HepG2 (cell line): ENCODE measurements around the gene SCAPER. TPM values are rescaled to one million over a fixed set of nuclear protein-coding genes. Genes with fewer than 3 reads are reported as not detected.

Experiments
- BRD4 ChIP-seq: sonication (generic); formaldehyde crosslinking; IDR thresholded peaks from 2 replicates; pipeline ENCODE4 v1.4.0; 2020; ENCODE audit warnings: missing genetic modification reagents
- CHD2 ChIP-seq: IDR thresholded peaks from 2 replicates; pipeline ENCODE4 v1.6.1; 2011; ENCODE audit warnings: low read depth, low read length, improper control_type of control experiment
- DR1 ChIP-seq: sonication (generic); formaldehyde crosslinking; IDR thresholded peaks from 2 replicates; pipeline ENCODE4 v1.8.0; 2021; ENCODE audit warnings: mild to moderate bottlenecking, missing genetic modification reagents, inconsistent platforms
- ELF1 ChIP-seq: sonication (generic); formaldehyde crosslinking; IDR thresholded peaks from 2 replicates; pipeline ENCODE4 v1.4.0; 2020; ENCODE audit warnings: missing genetic modification reagents
- HNF1B ChIP-seq: sonication (generic); formaldehyde crosslinking; IDR thresholded peaks from 2 replicates; pipeline ENCODE4 v1.5.1; 2020; ENCODE audit warnings: mild to moderate bottlenecking, moderate library complexity, missing genetic modification reagents
- IRX3 ChIP-seq: sonication (generic); formaldehyde crosslinking; IDR thresholded peaks from 2 replicates; pipeline ENCODE4 v1.8.1; 2023; ENCODE audit warnings: mild to moderate bottlenecking, low read depth, missing genetic modification reagents, borderline replicate concordance
- MATR3 ChIP-seq: sonication (generic); formaldehyde crosslinking; IDR thresholded peaks from 2 replicates; pipeline ENCODE4 v1.4.0; 2020; ENCODE audit warnings: missing genetic modification reagents
- NFKBIZ ChIP-seq: IDR thresholded peaks from 2 replicates; pipeline ENCODE4 v1.6.1; 2018; ENCODE audit warnings: missing genetic modification reagents, missing compliant biosample characterization
- PAF1 ChIP-seq: IDR thresholded peaks from 2 replicates; pipeline ENCODE4 v1.6.1; 2016; ENCODE audit warnings: missing genetic modification reagents, missing compliant biosample characterization
- RFXAP ChIP-seq: sonication (generic); formaldehyde crosslinking; IDR thresholded peaks from 2 replicates; pipeline ENCODE4 v1.4.0; 2020; ENCODE audit warnings: missing genetic modification reagents, borderline replicate concordance
- SP4 ChIP-seq: sonication (generic); formaldehyde crosslinking; IDR thresholded peaks from 2 replicates; pipeline ENCODE4 v1.8.1; 2023; ENCODE audit warnings: mild to moderate bottlenecking, missing genetic modification reagents
- SRF ChIP-seq: IDR thresholded peaks from 2 replicates; pipeline ENCODE4 v1.6.1; 2011; ENCODE audit warnings: mild to moderate bottlenecking, low read depth, low read length, moderate library complexity
- SRSF4 ChIP-seq: fragments of 200-400 bp; formaldehyde crosslinking; IDR thresholded peaks from one replicate; pipeline ENCODE4 v1.6.1; 2018; ENCODE audit warnings: mild to moderate bottlenecking, low read depth, low read length, moderate library complexity; ENCODE audit not compliant: poor library complexity, severe bottlenecking
- TBX2 ChIP-seq: sonication (generic); formaldehyde crosslinking; IDR thresholded peaks from 2 replicates; pipeline ENCODE4 v1.5.0; 2020; ENCODE audit warnings: missing genetic modification reagents, mild to moderate bottlenecking, borderline replicate concordance
- TBX3 ChIP-seq: fragments of 450-650 bp; IDR thresholded peaks from 2 replicates; pipeline ENCODE4 v1.6.1; 2017; ENCODE audit warnings: antibody characterized with exemption, mild to moderate bottlenecking, inconsistent platforms, borderline replicate concordance
- TEAD3 ChIP-seq: optimal IDR thresholded peaks from 2 replicates; pipeline ENCODE3; 2016; ENCODE audit warnings: borderline replicate concordance
- TMF1 ChIP-seq: sonication (generic); formaldehyde crosslinking; IDR thresholded peaks from 2 replicates; pipeline ENCODE4 v1.8.1; 2022; ENCODE audit warnings: low read depth, missing genetic modification reagents
- ZNF20 ChIP-seq: sonication (generic); formaldehyde crosslinking; IDR thresholded peaks from 2 replicates; pipeline ENCODE4 v1.4.0; 2020; ENCODE audit warnings: mild to moderate bottlenecking, moderate library complexity, missing genetic modification reagents
- ZNF331 ChIP-seq: sonication (generic); formaldehyde crosslinking; IDR thresholded peaks from 2 replicates; pipeline ENCODE4 v1.4.0; 2020; ENCODE audit warnings: missing genetic modification reagents
- ZNF501 ChIP-seq: sonication (generic); formaldehyde crosslinking; IDR thresholded peaks from 2 replicates; pipeline ENCODE4 v1.5.1; 2020; ENCODE audit warnings: mild to moderate bottlenecking, moderate library complexity, missing genetic modification reagents
- ZNF557 ChIP-seq: sonication (generic); formaldehyde crosslinking; IDR thresholded peaks from 2 replicates; pipeline ENCODE4 v1.4.0; 2020; ENCODE audit warnings: missing genetic modification reagents
- ZNF766 ChIP-seq: sonication (generic); formaldehyde crosslinking; IDR thresholded peaks from 2 replicates; pipeline ENCODE4 v1.5.0; 2020; ENCODE audit warnings: missing genetic modification reagents, borderline replicate concordance
- ZNF781 ChIP-seq: sonication (generic); formaldehyde crosslinking; IDR thresholded peaks from 2 replicates; pipeline ENCODE4 v1.5.1; 2020; ENCODE audit warnings: borderline replicate concordance, mild to moderate bottlenecking, missing genetic modification reagents; ENCODE audit errors: not compliant biosample characterization
- ZNF841 ChIP-seq: sonication (generic); formaldehyde crosslinking; IDR thresholded peaks from 2 replicates; pipeline ENCODE4 v1.8.1; 2023; ENCODE audit warnings: missing genetic modification reagents, borderline replicate concordance
- ZZZ3 ChIP-seq: sonication (generic); formaldehyde crosslinking; IDR thresholded peaks from 2 replicates; pipeline ENCODE4 v1.4.0; 2020; ENCODE audit warnings: missing genetic modification reagents, mild to moderate bottlenecking, borderline replicate concordance
- polyA plus RNA-seq, 8 experiments: library from polyadenylated mRNA; depleted of rRNA in 3 of 8; stranded (reverse) in 7 of 8; unstranded in 1 of 8; fragments of >200 nt; fragmentation: Illumina TruSeq in 4 of 8; extraction: Trizol in 4 of 8; gene quantifications; 2 replicates each; pipeline versions ENCODE4 v1.2.1 to v1.2.3, GENCODE V29; 2011 to 2016; ENCODE audit warnings: low read depth in 4 of 8, missing spikeins in 1 of 8, mixed read lengths in 1 of 8; ENCODE audit not compliant: insufficient read depth in 1 of 8
- total RNA-seq, 5 experiments: library from RNA; depleted of rRNA; stranded (reverse); fragments of >200 nt; fragmentation: Illumina TruSeq; extraction: Trizol; gene quantifications; 2 replicates each; pipeline ENCODE4 v1.2.3, GENCODE V29; 2016; ENCODE audit warnings: low read depth in 1 of 5
- TF ChIP-seq, protein P1 (sequence below): sonication (generic); formaldehyde crosslinking; IDR thresholded peaks from 2 replicates; pipeline ENCODE4 v1.4.0; 2020; ENCODE audit warnings: missing genetic modification reagents, mild to moderate bottlenecking, borderline replicate concordance
- TF ChIP-seq, protein P2 (sequence below): sonication (generic); formaldehyde crosslinking; conservative IDR thresholded peaks from 2 replicates; pipeline ENCODE4 v1.4.0; 2020; ENCODE audit warnings: missing genetic modification reagents

SCAPER gene
- total and polyA plus RNA-seq, 2 of the 13 experiments (the other 11 are each of a cell fraction or from before 2014, with no cell fraction given), result 4.3 to 10.5 TPM

- TF ChIP-seq RFXAP (CRISPR knock-in tag) (peak; percentile 53; the same call in 1 of the 2 replicates), ZNF781 (no peak), SRSF4 (no peak), CHD2 (no peak), ZNF766 (CRISPR knock-in tag) (no peak), HNF1B (CRISPR knock-in tag) (no peak), MATR3 (no peak), ELF1 (CRISPR knock-in tag) (peak; percentile 25; the same call in 1 of the 2 replicates), TBX2 (CRISPR knock-in tag) (peak; percentile 13; the same call in 1 of the 2 replicates), BRD4 (CRISPR knock-in tag) (no peak), TMF1 (CRISPR knock-in tag) (0 out of 2 replicates have a peak, but pooled peaks have one; percentile 19), IRX3 (no peak; the same call in 1 of the 2 replicates), ZNF841 (CRISPR knock-in tag) (no peak), ZNF501 (CRISPR knock-in tag) (peak; percentile 42; the same call in 1 of the 2 replicates), SP4 (CRISPR knock-in tag) (no peak), ZNF20 (CRISPR knock-in tag) (no peak), SRF (no peak), PAF1 (CRISPR knock-in tag) (no peak; the same call in 1 of the 2 replicates), ZNF557 (CRISPR knock-in tag) (no peak), TBX3 (no peak), ZZZ3 (CRISPR knock-in tag) (no peak), TEAD3 (peak; percentile 2), ZNF331 (CRISPR knock-in tag) (no peak), NFKBIZ (CRISPR knock-in tag) (no peak), DR1 (CRISPR knock-in tag) (no peak)
- TF ChIP-seq, protein P1, sequence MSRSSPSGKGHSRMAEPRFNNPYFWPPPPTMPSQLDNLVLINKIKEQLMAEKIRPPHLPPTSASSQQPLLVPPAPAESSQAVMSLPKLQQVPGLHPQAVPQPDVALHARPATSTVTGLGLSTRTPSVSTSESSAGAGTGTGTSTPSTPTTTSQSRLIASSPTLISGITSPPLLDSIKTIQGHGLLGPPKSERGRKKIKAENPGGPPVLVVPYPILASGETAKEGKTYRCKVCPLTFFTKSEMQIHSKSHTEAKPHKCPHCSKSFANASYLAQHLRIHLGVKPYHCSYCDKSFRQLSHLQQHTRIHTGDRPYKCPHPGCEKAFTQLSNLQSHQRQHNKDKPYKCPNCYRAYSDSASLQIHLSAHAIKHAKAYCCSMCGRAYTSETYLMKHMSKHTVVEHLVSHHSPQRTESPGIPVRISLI, result no peak
- TF ChIP-seq, protein P2, sequence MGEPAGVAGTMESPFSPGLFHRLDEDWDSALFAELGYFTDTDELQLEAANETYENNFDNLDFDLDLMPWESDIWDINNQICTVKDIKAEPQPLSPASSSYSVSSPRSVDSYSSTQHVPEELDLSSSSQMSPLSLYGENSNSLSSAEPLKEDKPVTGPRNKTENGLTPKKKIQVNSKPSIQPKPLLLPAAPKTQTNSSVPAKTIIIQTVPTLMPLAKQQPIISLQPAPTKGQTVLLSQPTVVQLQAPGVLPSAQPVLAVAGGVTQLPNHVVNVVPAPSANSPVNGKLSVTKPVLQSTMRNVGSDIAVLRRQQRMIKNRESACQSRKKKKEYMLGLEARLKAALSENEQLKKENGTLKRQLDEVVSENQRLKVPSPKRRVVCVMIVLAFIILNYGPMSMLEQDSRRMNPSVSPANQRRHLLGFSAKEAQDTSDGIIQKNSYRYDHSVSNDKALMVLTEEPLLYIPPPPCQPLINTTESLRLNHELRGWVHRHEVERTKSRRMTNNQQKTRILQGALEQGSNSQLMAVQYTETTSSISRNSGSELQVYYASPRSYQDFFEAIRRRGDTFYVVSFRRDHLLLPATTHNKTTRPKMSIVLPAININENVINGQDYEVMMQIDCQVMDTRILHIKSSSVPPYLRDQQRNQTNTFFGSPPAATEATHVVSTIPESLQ, result no peak
Measured at GRCh38 chr15:76345880-76346668, 559.1 kb downstream of the SCAPER start (continued).
